ENCODE data around the gene MYOM3.
"Not testable (repeated sequence)": the region's sequence is repeated elsewhere in the genome, so short reads cannot be mapped to it uniquely, and the experiment has no call there.

The MYOM3 gene

DNA sequence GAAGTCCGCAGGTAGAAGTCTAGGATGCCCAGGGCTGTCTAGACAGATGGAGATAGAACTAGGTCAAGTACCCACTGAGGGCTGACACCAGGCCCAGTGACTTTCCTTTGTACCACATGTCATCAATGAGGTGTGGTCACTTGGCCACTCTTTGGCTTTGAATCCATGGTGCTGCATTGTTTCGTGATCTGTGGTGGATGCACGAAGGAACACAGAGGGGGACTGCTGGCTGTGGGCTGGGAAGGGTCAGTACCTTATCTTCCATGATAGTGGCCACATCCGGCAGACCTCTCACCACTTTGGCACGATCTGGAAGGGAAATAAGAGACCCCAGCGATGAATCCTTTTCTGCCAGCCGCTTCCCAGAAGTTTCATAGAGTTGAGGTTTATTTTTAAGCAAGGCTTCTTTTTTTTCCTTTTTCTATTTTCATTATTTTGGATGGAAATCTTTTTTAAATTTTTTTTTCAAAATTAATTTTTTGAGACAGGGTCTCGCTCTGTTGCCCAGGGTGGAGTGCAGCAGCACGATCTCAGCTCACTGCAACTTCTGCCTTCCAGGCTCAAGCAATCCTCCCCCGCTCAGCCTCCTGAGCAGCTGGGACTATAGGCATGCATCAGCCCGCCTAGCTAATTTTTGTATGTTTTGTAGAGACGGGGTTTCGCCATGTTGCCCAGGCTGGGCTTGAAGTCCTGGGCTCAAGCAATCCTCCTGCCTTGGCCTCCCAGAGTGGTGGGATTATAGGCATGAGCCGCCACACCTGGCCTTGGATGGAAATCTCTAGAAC lies 53.1 kb downstream of the MYOM3 start:
- no peak for DNase-seq (ENCODE audit: extremely low read depth, low read depth)
- TF ChIP-seq, protein P1, sequence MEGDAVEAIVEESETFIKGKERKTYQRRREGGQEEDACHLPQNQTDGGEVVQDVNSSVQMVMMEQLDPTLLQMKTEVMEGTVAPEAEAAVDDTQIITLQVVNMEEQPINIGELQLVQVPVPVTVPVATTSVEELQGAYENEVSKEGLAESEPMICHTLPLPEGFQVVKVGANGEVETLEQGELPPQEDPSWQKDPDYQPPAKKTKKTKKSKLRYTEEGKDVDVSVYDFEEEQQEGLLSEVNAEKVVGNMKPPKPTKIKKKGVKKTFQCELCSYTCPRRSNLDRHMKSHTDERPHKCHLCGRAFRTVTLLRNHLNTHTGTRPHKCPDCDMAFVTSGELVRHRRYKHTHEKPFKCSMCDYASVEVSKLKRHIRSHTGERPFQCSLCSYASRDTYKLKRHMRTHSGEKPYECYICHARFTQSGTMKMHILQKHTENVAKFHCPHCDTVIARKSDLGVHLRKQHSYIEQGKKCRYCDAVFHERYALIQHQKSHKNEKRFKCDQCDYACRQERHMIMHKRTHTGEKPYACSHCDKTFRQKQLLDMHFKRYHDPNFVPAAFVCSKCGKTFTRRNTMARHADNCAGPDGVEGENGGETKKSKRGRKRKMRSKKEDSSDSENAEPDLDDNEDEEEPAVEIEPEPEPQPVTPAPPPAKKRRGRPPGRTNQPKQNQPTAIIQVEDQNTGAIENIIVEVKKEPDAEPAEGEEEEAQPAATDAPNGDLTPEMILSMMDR (IDR thresholded peaks at IDR 0.05; ENCODE audit: low read depth, low read length): no peak

DNA sequence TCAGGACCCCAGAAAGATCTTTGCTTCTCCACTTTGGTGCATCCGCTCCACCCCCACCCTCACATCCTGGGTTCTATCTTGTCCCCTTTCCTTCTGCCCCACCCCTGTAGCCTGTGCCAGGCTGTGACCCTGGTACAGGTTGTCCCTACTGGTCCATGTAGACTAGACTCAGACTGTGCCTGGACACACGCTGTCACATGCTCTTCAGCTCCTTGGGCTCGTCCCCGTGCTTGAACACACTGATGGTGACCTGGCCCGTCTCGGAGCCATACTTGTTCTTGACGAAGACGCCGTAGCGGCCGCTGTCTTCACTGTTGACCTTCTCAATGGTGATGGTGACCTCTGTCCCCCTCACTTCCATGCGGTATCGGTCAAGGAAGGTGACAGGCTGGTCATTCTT lies 54.8 kb downstream of the MYOM3 start:
- DNase-seq (ENCODE audit: extremely low read depth, low read depth): no peak
- TF ChIP-seq, protein P1 (IDR thresholded peaks at IDR 0.05; ENCODE audit: low read depth, low read length): no peak

DNA sequence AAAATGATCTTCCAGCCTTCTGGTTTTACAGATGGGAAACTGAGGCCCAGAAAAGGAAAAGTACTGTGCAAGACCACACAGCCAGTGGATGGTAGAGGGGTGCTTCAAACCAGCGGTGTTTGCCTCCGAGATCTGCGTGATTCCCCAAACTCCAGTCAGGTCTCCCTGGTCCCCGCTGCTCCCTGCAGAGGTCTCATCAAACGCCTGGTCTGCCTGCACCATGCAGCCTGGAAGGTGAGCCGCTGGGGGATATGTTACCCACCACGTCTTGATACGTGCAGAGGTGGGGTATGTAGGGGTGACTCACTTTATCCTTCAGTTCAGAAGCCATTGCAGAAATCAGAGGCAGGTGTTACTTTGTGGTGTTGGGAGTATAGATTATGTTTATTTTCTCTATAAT lies 56.3 kb downstream of the MYOM3 start:
- TF ChIP-seq, protein P1 (IDR thresholded peaks at IDR 0.05; ENCODE audit: low read depth, low read length): no peak
- DNase-seq (ENCODE audit: extremely low read depth, low read depth): no peak

DNA sequence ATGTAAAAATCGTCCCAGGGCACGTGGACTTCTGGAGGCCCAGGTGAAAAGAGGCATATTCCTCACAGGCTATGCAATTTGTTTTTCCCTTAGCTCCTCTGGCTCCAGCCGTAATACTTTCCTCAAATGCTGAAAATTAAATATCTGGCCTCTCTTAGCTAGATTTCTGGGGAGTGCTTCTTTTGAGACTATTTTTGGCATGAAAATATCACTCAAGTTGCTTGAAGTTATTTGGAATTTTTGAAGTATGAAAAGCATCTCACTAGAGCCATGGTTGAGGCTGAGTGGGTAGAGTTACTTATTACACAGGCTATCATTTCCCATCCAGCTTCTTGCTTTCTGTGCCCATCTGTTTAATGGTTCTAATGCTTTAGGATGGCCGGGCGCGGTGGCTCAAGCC lies 59.7 kb downstream of the MYOM3 start:
- TF ChIP-seq, protein P1 (IDR thresholded peaks at IDR 0.05; ENCODE audit: low read depth, low read length): no peak
- no peak for DNase-seq (ENCODE audit: extremely low read depth, low read depth)

DNA sequence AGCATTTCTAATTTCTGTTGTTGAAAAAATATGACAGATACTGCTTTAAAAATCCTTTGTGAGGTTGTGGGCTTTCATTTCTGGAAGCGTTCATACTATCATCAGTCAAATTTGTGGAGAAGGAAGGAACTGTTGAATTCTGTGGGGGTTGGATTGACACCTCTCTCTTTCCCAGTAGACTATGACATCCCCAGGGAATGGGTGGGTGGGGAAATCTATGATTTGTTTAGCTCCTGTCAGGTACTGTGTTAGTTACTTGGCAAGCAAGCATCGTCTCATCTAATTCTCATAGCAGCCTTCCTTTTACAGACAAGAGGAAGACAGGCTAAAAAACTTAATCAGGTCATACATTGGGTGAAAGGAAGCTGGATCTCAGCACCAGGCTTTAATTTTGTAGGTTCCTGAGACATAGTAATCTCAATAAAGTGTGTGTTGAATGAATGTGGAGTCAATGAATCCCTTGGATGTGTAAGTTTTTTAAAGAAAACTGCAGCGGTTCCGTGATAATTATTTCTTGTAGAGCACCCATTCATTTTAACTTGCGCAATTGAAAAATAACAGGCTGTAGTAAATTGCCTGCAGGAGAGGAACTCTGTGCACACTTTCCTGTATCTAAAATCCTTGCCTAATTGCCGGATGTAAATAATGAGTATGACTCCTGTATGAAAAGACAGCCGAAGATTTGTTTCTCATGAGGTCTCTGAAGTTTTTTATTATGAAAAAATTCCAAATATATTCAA lies 60.6 kb downstream of the MYOM3 start:
- DNase-seq (ENCODE audit: extremely low read depth, low read depth): no peak
- TF ChIP-seq, protein P1 (IDR thresholded peaks at IDR 0.05; ENCODE audit: low read depth, low read length): no peak

DNA sequence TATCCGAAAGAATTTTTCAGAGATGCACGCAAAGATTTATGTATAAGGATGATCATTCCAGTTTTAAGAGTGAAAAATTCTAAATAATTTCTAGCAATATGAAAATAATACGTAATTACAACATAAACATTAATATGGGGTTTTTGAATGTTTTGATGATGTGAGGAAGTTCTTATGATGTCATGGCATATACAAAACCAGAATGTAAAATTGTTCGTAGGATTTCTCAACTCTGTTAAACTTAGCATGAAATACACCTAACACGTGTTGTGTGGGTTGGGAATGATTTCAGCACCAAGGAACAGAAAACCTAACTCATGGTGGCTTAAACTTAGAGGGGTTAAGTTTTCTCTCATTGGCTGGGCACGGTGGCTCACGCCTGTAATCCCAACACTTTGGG lies 62.2 kb downstream of the MYOM3 start:
- DNase-seq (ENCODE audit: extremely low read depth, low read depth): no peak
- TF ChIP-seq, protein P1 (IDR thresholded peaks at IDR 0.05; ENCODE audit: low read depth, low read length): no peak

DNA sequence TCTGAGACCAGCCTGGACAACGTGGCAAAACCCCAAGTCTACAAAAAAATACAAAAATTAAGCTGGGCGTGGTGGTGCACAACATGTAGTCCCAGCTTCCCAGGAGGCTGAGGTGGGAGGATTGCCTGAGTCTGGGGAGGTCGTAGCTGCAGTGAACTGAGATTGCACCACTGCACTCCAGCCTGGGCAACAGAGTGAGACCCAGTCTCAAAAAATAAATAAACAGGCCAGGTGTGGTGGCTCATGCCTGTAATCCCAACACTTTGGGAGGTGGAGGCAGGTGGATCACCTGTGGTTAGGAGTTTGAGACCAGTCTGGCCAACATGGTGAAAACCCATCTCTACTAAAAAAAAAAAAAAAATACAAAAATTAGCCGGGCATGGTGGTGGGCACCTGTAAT lies 63.0 kb downstream of the MYOM3 start:
- DNase-seq (ENCODE audit: extremely low read depth, low read depth): not testable (repeated sequence)
